ENCODE data around the gene TRAF3IP1. TPM values are rescaled to one million over a fixed set of nuclear protein-coding genes. Genes with fewer than 3 reads are reported as not detected.

Gene TRAF3IP1
- total and polyA plus RNA-seq, 2 of the 13 experiments (the other 11 are each of a cell fraction or from before 2014, with no cell fraction given): 4.1 to 12.9 TPM

GRCh38 chr2:238305092-238305862 is 15.0 kb upstream of the TRAF3IP1 start (continued):
- TF ChIP-seq ZNF646 (CRISPR knock-in tag; IDR thresholded peaks at IDR 0.05) (peak; percentile 45; the same call in 1 of the 2 replicates), MED13 (CRISPR knock-in tag; IDR thresholded peaks at IDR 0.05) (no peak), ARHGAP35 (CRISPR knock-in tag; IDR thresholded peaks at IDR 0.05; ENCODE audit: borderline replicate concordance) (0 out of 2 replicates have a peak, but pooled peaks have one; percentile 36), ZBTB26 (CRISPR knock-in tag; IDR thresholded peaks at IDR 0.05; ENCODE audit: borderline replicate concordance) (0 out of 2 replicates have a peak, but pooled peaks have one; percentile 31), ZKSCAN5 (CRISPR knock-in tag; IDR thresholded peaks at IDR 0.05) (no peak), BORCS8-MEF2B (CRISPR knock-in tag; IDR thresholded peaks at IDR 0.05) (peak; percentile 30; the same call in 1 of the 2 replicates), ZNF891 (CRISPR knock-in tag; IDR thresholded peaks at IDR 0.05) (peak; percentile 65; the same call in 1 of the 2 replicates), REST (IDR thresholded peaks at IDR 0.05; ENCODE audit: borderline replicate concordance in 1 of 2, low read depth in 1 of 2, low read length in 2 of 2) (peak in 1 of 2 experiments; percentile 83)
